ENCODE results near the gene AGBL1. TPM values are rescaled to one million over a fixed set of nuclear protein-coding genes. Genes with fewer than 3 reads are reported as not detected.

The AGBL1 gene
- total RNA-seq, 1 experiment from 2014 or later: under 0.01 TPM

GRCh38 chr15:86634146-86634545 is 554.5 kb downstream of the AGBL1 start:
- DNase-seq (ENCODE audit: low read depth): no peak

GRCh38 chr15:86634992-86635638 is 555.4 kb downstream of the AGBL1 start:
- no peak for DNase-seq (ENCODE audit: low read depth)

- DNase-seq (ENCODE audit: low read depth): no peak
Measured at GRCh38 chr15:86644339-86644738, 564.7 kb downstream of the AGBL1 start.

GRCh38 chr15:86645925-86646500 is 566.3 kb downstream of the AGBL1 start:
- no peak for DNase-seq (ENCODE audit: low read depth)

GRCh38 chr15:86647810-86648440 is 568.3 kb downstream of the AGBL1 start:
- no peak for DNase-seq (ENCODE audit: low read depth)

- DNase-seq (ENCODE audit: low read depth): no peak
Measured at GRCh38 chr15:86649277-86649676, 569.6 kb downstream of the AGBL1 start.

GRCh38 chr15:86650094-86650493 is 570.4 kb downstream of the AGBL1 start:
- peak; percentile 45 for DNase-seq (ENCODE audit: low read depth)

GRCh38 chr15:86653344-86654197 is 573.9 kb downstream of the AGBL1 start:
- DNase-seq (ENCODE audit: low read depth): no peak

- DNase-seq (ENCODE audit: low read depth): no peak
Measured at GRCh38 chr15:86654501-86654900, 574.8 kb downstream of the AGBL1 start.

- no peak for DNase-seq (ENCODE audit: low read depth)
Measured at GRCh38 chr15:86657305-86657704, 577.6 kb downstream of the AGBL1 start.

- no peak for DNase-seq (ENCODE audit: low read depth)
Measured at GRCh38 chr15:86659724-86660411, 580.2 kb downstream of the AGBL1 start.

- no peak for DNase-seq (ENCODE audit: low read depth)
Measured at GRCh38 chr15:86661580-86661979, 581.9 kb downstream of the AGBL1 start.

GRCh38 chr15:86663304-86663703 is 583.6 kb downstream of the AGBL1 start:
- DNase-seq (ENCODE audit: low read depth): no peak

- no peak for DNase-seq (ENCODE audit: low read depth)
Measured at GRCh38 chr15:86663979-86664378, 584.3 kb downstream of the AGBL1 start.

GRCh38 chr15:86664581-86664980 is 584.9 kb downstream of the AGBL1 start:
- DNase-seq (ENCODE audit: low read depth): no peak

- no peak for DNase-seq (ENCODE audit: low read depth)
Measured at GRCh38 chr15:86676002-86676401, 596.3 kb downstream of the AGBL1 start.

- no peak for DNase-seq (ENCODE audit: low read depth)
Measured at GRCh38 chr15:86677278-86677677, 597.6 kb downstream of the AGBL1 start.

GRCh38 chr15:86685263-86685662 is 605.6 kb downstream of the AGBL1 start:
- no peak for DNase-seq (ENCODE audit: low read depth)

GRCh38 chr15:86689006-86689405 is 609.3 kb downstream of the AGBL1 start:
- DNase-seq (ENCODE audit: low read depth): no peak

- DNase-seq (ENCODE audit: low read depth): peak; percentile 26
Measured at GRCh38 chr15:86690566-86690965, 610.9 kb downstream of the AGBL1 start.

- DNase-seq (ENCODE audit: low read depth): peak; percentile 3
Measured at GRCh38 chr15:86691091-86691663, 611.5 kb downstream of the AGBL1 start.

Data from LHCN-M2 (cell line).